GM13976 (cell line): ENCODE data around the gene DDX27.

Experiments used
- DNase-seq: peaks from one replicate; pipeline ENCODE4 v3.0.0; 2012; ENCODE audit warnings: low spot score
- in situ Hi-C: fragments of 300-500 bp; cut with MboI; formaldehyde crosslinking; loops from one replicate; pipeline ENCODE4 v1.12.0; 2022; ENCODE audit warnings: low sequenced_read_pairs, mixed read lengths, inconsistent platforms; ENCODE audit not compliant: unreplicated experiment
- TF ChIP-seq, protein P1 (sequence below): IDR thresholded peaks from 2 replicates; pipeline ENCODE4 v1.5.1; 2012; ENCODE audit warnings: borderline replicate concordance, mild to moderate bottlenecking; ENCODE audit not compliant: insufficient read depth; ENCODE audit errors: extremely low read depth, missing control alignments, control extremely low read depth

DDX27 gene

DNA sequence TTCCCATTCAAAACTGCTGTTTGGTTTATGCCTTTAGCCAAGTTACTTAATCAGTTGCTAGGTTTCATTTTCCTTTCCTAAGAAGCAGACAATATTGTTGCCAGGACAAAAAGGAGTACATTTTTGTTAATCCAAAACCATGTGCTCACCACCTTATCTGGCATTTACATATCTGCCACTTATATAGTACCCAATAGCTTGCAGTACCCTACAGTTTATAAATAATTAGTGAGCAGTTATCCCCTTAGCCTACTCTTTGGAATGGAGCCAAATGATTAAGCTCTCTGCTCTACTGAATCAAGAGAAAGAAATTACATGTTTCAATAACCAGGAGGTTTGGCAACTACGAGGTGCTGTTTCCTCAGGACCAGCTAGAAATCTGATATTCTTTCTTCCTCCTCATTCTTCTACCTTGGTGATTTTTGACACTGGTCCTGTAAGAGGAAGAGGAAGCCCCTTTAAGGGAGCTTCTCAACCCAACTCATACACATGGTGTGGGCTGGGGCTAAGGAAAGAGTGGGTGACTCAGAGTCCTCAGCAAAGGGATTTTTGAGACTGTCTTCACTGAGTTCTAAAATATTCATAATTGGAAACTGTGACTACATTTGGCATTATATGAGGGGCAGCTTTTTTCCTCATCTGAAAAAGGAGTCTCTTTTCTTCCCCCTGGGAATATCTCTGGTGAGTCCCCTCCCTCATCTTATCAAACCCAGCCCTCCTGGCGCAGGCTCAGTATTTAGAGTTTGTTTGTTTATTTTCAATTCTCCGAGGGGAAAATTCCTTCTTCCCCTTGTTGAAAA, 57.1 kb downstream of the DDX27 start:
- TF ChIP-seq, protein P1, sequence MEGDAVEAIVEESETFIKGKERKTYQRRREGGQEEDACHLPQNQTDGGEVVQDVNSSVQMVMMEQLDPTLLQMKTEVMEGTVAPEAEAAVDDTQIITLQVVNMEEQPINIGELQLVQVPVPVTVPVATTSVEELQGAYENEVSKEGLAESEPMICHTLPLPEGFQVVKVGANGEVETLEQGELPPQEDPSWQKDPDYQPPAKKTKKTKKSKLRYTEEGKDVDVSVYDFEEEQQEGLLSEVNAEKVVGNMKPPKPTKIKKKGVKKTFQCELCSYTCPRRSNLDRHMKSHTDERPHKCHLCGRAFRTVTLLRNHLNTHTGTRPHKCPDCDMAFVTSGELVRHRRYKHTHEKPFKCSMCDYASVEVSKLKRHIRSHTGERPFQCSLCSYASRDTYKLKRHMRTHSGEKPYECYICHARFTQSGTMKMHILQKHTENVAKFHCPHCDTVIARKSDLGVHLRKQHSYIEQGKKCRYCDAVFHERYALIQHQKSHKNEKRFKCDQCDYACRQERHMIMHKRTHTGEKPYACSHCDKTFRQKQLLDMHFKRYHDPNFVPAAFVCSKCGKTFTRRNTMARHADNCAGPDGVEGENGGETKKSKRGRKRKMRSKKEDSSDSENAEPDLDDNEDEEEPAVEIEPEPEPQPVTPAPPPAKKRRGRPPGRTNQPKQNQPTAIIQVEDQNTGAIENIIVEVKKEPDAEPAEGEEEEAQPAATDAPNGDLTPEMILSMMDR, result no peak
- in situ Hi-C loops, result no loop called here
- peak; percentile 69 for DNase-seq

DNA sequence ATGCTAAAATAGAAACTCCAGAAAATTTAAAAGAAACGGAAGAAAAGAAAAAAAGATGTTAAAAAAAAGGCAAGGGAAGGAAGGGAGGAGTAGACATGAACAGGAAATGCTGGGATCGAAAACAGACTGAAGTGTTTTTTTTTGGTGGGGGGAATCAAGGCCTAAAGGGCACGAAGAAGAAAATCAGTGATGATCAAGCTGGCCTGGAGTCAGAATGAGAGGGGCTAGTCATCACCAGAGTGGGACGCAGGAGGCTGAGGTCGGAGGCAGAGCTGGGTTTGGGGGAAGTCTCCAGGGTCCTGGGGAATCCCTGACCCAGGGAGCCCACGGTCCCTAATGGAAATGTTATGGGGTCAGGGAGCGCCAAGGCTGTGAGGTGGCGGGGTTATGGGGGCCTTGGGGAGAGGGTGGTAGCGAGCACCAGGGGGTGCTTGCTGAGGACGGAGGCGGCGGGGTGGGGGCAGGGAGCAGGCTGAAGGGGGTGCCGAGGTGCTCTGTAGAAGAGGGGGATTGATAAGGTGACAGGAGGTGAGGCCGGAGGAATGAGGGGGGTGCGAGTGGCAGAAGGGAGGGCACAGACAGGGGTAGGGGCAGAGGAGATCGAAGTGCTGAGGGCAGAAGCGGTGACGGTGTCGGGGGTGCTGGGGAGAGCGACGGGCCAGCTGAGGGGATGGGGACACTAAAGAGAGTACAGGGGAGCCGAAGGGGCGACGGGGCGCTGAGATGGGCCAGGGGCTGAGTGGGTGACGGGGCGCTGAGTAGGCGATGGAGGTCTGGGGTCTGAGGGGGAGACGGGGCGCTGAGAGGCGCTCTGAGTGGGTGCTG, 58.0 kb downstream of the DDX27 start:
- DNase-seq, result peak; percentile 38
- in situ Hi-C loops, result no loop called here
- TF ChIP-seq, protein P1, result no peak

DNA sequence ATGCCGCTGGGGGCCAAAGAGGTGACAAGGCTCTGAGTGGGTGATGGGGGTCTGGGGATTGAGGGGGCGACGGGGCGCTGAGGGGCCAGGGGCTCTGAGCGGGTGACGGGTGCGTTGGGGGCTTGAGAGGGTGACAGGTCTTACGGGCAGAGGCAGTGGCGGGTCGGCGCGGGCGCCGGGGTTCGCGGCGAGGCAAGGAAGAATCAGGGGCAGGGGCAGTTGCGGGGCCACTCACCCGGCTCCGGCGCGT, 58.5 kb downstream of the DDX27 start:
- TF ChIP-seq, protein P1, result no peak
- DNase-seq, result no peak
- in situ Hi-C loops, result no loop called here

DNA sequence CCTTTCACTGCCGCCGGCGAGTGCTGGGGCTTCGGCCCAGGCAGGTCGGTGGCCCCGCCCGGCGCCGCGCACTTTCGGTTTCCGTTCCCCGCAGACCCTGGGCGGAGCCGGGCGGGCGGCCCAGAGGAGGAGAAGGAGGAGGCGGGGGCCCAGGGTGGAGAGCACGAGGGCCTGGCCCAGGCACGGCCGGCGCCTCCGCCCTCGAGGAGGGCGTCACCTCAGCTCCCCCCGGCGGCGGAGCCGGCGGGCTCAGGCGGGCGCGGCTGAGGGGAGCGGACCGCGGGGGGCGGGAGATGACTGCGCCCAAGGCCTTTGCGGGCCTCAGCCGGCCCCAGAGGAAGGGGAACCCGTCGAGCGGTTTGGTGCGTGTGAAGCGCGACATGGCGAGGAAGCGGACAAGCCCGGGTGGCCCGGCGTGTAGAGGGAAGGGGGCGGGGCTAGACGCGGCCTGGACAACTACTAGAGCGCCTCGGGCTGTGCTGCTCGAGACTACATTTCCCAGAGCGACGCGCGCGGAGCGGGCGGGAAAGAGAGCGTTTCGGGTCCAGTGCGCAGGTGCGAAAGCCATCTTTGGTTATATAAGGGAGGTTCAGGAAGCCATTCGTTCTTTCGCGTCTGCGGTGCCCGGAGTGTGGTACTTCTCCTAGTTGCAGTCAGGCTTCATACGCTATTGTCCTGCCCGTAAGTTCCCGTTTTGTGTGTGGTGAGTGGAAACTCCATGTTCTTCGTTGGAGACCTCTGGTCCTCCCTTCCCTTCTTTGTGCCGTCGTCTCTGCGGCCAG, 59.0 kb downstream of the DDX27 start, which contains the start of gene ZNFX1:
Gene ZNFX1, minus strand, starts transcription at position 22 of the 782 bp plus-strand sequence. CDS start 2,218 bp downstream, outside the sequence.
- in situ Hi-C loops, result no loop called here
- peak; percentile 95 for DNase-seq
- TF ChIP-seq, protein P1, result peak; percentile 15

DNA sequence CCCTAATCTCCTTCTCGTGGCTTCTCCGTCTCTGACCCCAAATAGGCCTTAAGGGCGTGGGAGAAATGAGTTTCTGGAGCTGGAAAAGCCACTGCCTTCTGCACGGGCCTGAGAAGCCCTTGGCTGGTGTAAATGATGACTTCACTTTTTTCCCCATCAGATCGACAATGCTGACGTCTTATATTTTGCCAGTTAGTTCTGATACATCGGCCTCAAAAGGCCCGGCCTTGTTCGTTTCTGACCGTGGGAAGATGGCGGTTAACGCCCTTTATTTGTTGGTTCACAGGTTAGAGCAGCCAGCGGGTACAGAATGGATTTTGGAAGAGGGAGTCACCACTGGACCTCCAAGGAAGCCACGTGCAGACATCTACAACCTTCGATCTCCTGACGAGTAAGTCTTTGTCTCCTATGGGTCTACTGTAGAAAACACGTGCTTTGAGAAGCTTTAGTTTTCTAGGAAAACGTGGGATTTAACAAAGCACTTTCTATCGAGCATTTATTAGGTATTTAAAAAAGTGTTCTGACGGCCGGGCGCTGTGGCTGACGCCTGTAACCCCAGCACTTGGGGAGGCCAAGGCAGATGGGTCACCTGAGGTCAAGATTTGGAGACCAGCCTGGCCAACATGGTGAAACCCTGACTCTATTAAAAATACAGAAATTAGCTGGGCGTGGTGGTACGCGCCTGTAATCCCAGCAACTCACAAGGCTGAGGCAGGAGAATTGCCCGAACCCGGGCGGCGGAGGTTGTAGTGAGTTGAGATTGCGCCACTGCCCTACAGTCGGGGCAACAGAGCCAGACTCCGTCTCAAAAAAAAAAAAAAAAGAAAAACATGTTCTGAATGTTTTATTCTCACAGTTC, 59.8 kb downstream of the DDX27 start:
- TF ChIP-seq, protein P1, result no peak
- no peak for DNase-seq
- in situ Hi-C loops, result no loop called here
